ENCODE results near the gene MEOX1.

MEOX1 gene

DNA sequence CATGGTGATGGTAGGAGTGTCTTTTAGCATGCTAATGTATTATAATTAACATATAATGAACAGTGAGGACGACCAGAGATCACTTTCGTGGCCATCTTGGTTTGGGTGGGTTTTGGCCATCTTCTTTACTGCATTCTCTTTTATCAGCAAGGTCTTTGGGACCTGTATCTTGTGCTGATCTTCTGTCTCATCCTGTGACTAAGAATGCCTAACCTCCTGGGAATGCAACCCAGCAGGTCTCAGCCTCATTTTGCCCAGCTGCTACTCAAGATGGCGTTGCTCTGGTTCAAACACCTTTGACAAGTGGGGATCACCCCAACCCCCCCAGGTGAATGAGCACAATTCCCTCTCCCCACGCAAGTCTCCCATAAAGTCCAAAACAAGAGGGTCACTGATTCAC lies 66.3 kb downstream of the MEOX1 start:
- DNase-seq = no peak

DNA sequence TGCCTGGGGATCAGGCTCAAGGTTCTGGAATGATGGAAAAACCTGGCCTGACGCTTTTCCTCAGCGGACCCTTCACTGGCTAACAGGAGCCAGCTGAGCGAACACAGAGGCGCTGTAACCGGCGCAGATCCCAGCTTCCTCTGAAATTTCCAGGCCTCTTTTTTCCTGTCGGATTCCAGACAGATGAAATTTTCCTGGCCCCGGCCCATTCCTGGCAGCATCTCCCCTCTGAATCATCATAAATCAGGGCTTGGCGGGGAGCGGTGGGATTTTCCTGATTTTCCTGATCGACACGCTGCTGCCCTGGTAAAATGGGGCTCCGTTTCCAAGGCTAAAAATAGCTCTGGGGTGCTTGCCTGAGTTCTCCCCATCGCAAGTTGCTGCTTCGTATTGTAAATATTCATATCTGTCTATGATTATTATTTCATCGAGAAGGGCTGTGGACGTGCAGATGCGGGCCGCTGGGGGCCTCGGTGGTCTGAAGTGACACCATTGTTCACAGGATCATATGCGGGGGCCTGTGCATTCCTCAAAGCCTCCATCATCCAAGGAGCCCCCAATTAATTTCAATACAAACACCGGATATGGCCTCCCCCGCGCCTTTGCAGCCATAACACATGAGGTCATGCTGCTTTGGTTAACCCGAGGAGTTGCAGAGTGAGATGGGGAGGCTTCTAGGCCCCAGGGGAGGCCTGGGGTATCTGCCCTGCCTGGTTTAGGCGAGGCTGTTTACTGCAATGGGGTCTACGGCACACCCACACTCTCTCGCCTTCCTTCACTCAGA lies 69.8 kb downstream of the MEOX1 start:
- no peak for DNase-seq

DNA sequence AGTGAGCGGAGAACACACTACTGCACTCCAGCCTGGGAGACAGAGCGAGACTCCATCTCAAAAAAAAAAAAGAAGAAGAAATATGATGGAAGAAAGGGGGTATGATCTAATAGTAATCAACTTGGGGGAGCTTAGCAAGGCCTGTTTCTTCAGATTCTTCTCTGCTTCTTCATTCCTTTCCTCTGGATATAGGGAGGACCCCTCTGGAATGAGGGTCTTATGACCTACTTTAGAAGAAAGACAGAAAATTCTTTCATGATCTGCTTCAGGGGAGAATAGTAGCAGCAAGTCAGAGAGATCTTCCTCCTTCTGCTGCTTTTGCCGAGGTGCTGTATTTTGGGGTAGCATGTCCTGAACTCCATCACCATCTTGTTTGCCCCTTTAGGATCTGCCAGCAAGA lies 70.7 kb downstream of the MEOX1 start:
- DNase-seq = no peak
